CD4-positive, alpha-beta T cell treated with Interleukin-17A for 4 hours (primary cell): ENCODE measurements around the gene ZNF28.
A peak's percentile ranks its signal among the peaks of the same experiment; 100 is the strongest.
"Not testable (repeated sequence)": the region's sequence is repeated elsewhere in the genome, so short reads cannot be mapped to it uniquely, and the experiment has no call there.

Experiments
- DNase-seq: peaks from one replicate; pipeline ENCODE4 v3.0.0-alpha.2; 2020; ENCODE audit warnings: mixed read lengths

ZNF28 gene

GRCh38 chr19:52821204-52821960, at the start of gene ZNF28:
Gene ZNF28, minus strand, starts transcription at chr19:52821633. Its CDS starts 3,675 bp downstream, at chr19:52817958.
- peak; percentile 69 for DNase-seq

GRCh38 chr19:52868031-52868430, 46.6 kb upstream of the ZNF28 start:
- not testable (repeated sequence) for DNase-seq

- peak; percentile 75 for DNase-seq
These were observed 36.2 kb upstream of the ZNF28 start, which contains the start of gene ZNF468 for GRCh38 chr19:52857378-52858191. Gene ZNF468, minus strand, starts transcription at chr19:52857619. Its CDS starts 3,347 bp downstream, at chr19:52854272.

GRCh38 chr19:52856540-52857377, 35.3 kb upstream of the ZNF28 start:
- DNase-seq = not testable (repeated sequence)

- not testable (repeated sequence) for DNase-seq
These were observed 25.9 kb upstream of the ZNF28 start for GRCh38 chr19:52847352-52847751.

- DNase-seq = not testable (repeated sequence)
These were observed 19.5 kb upstream of the ZNF28 start for GRCh38 chr19:52840825-52841465.

GRCh38 chr19:52834289-52834688, 12.9 kb upstream of the ZNF28 start:
- DNase-seq = not testable (repeated sequence)

- DNase-seq = not testable (repeated sequence)
These were observed 12.1 kb upstream of the ZNF28 start for GRCh38 chr19:52833541-52833940.

GRCh38 chr19:52829866-52830265, 8.4 kb upstream of the ZNF28 start:
- not testable (repeated sequence) for DNase-seq

GRCh38 chr19:52825765-52826164, 4.3 kb upstream of the ZNF28 start:
- no peak for DNase-seq

- no peak for DNase-seq
These were observed 2.2 kb upstream of the ZNF28 start for GRCh38 chr19:52823676-52824075.

GRCh38 chr19:52820472-52821203, 795 bp downstream of the ZNF28 start:
- peak; percentile 15 for DNase-seq

- DNase-seq = no peak
These were observed 11.6 kb downstream of the ZNF28 start for GRCh38 chr19:52809801-52810200.

- not testable (repeated sequence) for DNase-seq
These were observed 21.3 kb downstream of the ZNF28 start for GRCh38 chr19:52799950-52800640.

- no peak for DNase-seq
These were observed 32.0 kb downstream of the ZNF28 start for GRCh38 chr19:52789440-52789839.

- peak; percentile 89 for DNase-seq
These were observed 34.7 kb downstream of the ZNF28 start, which contains the start of gene ZNF600 for GRCh38 chr19:52786464-52787354. Gene ZNF600, minus strand, starts transcription at chr19:52786791. Its CDS starts 7,903 bp downstream, at chr19:52778888.

GRCh38 chr19:52786078-52786463, 35.4 kb downstream of the ZNF28 start:
- DNase-seq = no peak

- DNase-seq = no peak
These were observed 35.9 kb downstream of the ZNF28 start for GRCh38 chr19:52785506-52785905.

GRCh38 chr19:52782864-52783263, 38.6 kb downstream of the ZNF28 start:
- DNase-seq = not testable (repeated sequence)

GRCh38 chr19:52778811-52779210, 42.6 kb downstream of the ZNF28 start:
- DNase-seq = peak; percentile 26
